Measurements from ENCODE around the gene SFSWAP. TPM values are rescaled to one million over a fixed set of nuclear protein-coding genes. Genes with fewer than 3 reads are reported as not detected.

SFSWAP gene
- total RNA-seq, 1 experiment from 2014 or later: 50.4 TPM

DNA sequence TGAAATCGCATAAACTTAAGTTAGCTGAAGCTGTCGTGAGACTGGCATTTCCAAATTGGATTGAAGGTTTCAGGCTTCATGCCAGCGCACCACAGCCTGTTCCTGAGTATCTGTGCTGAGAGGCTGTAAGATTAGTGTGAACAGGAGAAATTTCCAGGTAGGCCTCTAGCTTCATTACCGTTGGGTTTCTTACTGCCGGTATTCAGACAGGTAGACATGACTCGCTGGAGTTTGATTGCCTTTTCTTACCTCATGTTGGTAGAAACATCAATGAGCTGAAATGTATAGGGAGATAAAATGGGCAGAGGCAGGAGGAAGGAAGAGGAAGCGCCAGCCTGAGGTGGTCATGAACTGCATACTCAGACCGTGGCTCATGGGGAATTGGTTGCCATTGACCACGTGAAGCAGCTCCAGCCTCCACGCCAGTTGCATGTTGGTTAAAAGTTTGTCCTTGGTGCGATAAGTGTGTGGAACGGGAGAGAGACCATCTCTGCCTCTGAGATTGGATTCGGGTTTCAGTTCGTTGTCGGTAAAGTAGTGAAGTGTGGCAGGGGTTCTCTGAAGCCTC, 75.0 kb downstream of the SFSWAP start:
- no TSS peak for BruUV-seq (replicated peaks)
- ChIA-PET CTCF (no interaction called here), POLR2A (no interaction called here), RAD21 (ENCODE audit: low non-redundant PET in 1 of 2, low total read pairs in 2 of 2, uncharacterized antibody in 2 of 2, unreplicated experiment in 2 of 2) (no interaction called here)
- ATAC-seq: no peak
- intact Hi-C loops (cut with micrococcal nuclease): no loop called here
- Histone ChIP-seq H3K4me1 (ENCODE audit: control insufficient read depth in 1 of 2, insufficient read depth in 2 of 2, low read length in 2 of 2) (peaks cover 23 to 33% of the 10 kb centered on the region in 2 experiments), H3K4me3 (replicated peaks in 1 of 2; ENCODE audit: low read depth in 1 of 2, low read length in 2 of 2) (no peak overlapping the region), H3K9me2 (ENCODE audit: insufficient read depth) (no peaks in the 10 kb centered on the region), H3K79me2 (ENCODE audit: insufficient read depth, low read length) (peaks cover 23% of the 10 kb centered on the region), H3K9me3 (ENCODE audit: control insufficient read depth in 1 of 2, insufficient read depth in 1 of 2, low read depth in 1 of 2, low read length in 2 of 2) (no peaks in the 10 kb centered on the region), H3K9ac (ENCODE audit: low read length) (no peak overlapping the region), H3K27ac (ENCODE audit: low read depth, low read length) (no peak overlapping the region; the same call in 1 of the 2 replicates), H3K4me2 (ENCODE audit: low read length) (no peak overlapping the region), H2AFZ (ENCODE audit: low read depth, low read length, poor library complexity, severe bottlenecking) (no peak overlapping the region), H4K20me1 (ENCODE audit: insufficient read depth) (no peaks in the 10 kb centered on the region), H3K27me3 (ENCODE audit: insufficient read depth, low read length) (no peaks in the 10 kb centered on the region), H3K36me3 (ENCODE audit: control insufficient read depth in 1 of 2, insufficient read depth in 2 of 2, low read length in 2 of 2) (peaks cover 9 to 46% of the 10 kb centered on the region in 2 experiments; a peak in 3 of 4 replicates)
- no peak for DNase-seq (ENCODE audit: low read depth, low spot score)
- TF ChIP-seq, protein P1, sequence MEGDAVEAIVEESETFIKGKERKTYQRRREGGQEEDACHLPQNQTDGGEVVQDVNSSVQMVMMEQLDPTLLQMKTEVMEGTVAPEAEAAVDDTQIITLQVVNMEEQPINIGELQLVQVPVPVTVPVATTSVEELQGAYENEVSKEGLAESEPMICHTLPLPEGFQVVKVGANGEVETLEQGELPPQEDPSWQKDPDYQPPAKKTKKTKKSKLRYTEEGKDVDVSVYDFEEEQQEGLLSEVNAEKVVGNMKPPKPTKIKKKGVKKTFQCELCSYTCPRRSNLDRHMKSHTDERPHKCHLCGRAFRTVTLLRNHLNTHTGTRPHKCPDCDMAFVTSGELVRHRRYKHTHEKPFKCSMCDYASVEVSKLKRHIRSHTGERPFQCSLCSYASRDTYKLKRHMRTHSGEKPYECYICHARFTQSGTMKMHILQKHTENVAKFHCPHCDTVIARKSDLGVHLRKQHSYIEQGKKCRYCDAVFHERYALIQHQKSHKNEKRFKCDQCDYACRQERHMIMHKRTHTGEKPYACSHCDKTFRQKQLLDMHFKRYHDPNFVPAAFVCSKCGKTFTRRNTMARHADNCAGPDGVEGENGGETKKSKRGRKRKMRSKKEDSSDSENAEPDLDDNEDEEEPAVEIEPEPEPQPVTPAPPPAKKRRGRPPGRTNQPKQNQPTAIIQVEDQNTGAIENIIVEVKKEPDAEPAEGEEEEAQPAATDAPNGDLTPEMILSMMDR (IDR thresholded peaks at IDR 0.05 in 2 of 3, conservative IDR thresholded peaks at IDR 0.05 in 1 of 3; ENCODE audit: borderline replicate concordance in 1 of 3, insufficient read depth in 1 of 3, low read depth in 2 of 3, low read length in 2 of 3): no peak
- TF ChIP-seq SP1 (IDR thresholded peaks at IDR 0.05; ENCODE audit: low read depth) (no peak), JUND (IDR thresholded peaks at IDR 0.05) (no peak), CEBPB (IDR thresholded peaks at IDR 0.05; ENCODE audit: low read depth) (no peak), FOSL1 (IDR thresholded peaks at IDR 0.05; ENCODE audit: low read depth) (no peak), TCF7L2 (IDR thresholded peaks at IDR 0.05; ENCODE audit: borderline replicate concordance, extremely low read depth, insufficient read depth, insufficient read length) (no peak)
- TF ChIP-seq, protein P2, sequence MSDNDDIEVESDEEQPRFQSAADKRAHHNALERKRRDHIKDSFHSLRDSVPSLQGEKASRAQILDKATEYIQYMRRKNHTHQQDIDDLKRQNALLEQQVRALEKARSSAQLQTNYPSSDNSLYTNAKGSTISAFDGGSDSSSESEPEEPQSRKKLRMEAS (IDR thresholded peaks at IDR 0.05): no peak
- TF ChIP-seq, protein P3, sequence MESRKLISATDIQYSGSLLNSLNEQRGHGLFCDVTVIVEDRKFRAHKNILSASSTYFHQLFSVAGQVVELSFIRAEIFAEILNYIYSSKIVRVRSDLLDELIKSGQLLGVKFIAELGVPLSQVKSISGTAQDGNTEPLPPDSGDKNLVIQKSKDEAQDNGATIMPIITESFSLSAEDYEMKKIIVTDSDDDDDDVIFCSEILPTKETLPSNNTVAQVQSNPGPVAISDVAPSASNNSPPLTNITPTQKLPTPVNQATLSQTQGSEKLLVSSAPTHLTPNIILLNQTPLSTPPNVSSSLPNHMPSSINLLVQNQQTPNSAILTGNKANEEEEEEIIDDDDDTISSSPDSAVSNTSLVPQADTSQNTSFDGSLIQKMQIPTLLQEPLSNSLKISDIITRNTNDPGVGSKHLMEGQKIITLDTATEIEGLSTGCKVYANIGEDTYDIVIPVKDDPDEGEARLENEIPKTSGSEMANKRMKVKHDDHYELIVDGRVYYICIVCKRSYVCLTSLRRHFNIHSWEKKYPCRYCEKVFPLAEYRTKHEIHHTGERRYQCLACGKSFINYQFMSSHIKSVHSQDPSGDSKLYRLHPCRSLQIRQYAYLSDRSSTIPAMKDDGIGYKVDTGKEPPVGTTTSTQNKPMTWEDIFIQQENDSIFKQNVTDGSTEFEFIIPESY (IDR thresholded peaks at IDR 0.05; ENCODE audit: extremely low read depth, insufficient replicate concordance, low read length): no peak
- TF ChIP-seq, protein P4, sequence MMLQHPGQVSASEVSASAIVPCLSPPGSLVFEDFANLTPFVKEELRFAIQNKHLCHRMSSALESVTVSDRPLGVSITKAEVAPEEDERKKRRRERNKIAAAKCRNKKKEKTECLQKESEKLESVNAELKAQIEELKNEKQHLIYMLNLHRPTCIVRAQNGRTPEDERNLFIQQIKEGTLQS (IDR thresholded peaks at IDR 0.05): no peak
